Activated naive CD4-positive, alpha-beta T cell treated with anti-CD3 and anti-CD28 coated beads, Interleukin-2, amount 50 U/mL, for 24 hours (primary cell): ENCODE results near the gene NUCB2.
"Not testable (repeated sequence)": the region's sequence is repeated elsewhere in the genome, so short reads cannot be mapped to it uniquely, and the experiment has no call there.

Experiments used
- H3K27ac Mint-ChIP-seq: one replicate; pipeline ENCODE4 v1.8.0; 2021; ENCODE audit warnings: mild to moderate bottlenecking, mixed read lengths
- H3K27me3 Mint-ChIP-seq: one replicate; pipeline ENCODE4 v1.8.0; 2021; ENCODE audit warnings: mixed read lengths
- H3K36me3 Mint-ChIP-seq: one replicate; pipeline ENCODE4 v1.8.0; 2021; ENCODE audit warnings: mixed read lengths
- H3K4me1 Mint-ChIP-seq: one replicate; pipeline ENCODE4 v1.8.0; 2021; ENCODE audit warnings: mixed read lengths
- H3K4me3 Mint-ChIP-seq: one replicate; pipeline ENCODE4 v1.8.0; 2021; ENCODE audit warnings: mild to moderate bottlenecking, mixed read lengths
- H3K9me3 Mint-ChIP-seq: one replicate; pipeline ENCODE4 v1.8.0; 2021; ENCODE audit warnings: mixed read lengths

Gene NUCB2

DNA sequence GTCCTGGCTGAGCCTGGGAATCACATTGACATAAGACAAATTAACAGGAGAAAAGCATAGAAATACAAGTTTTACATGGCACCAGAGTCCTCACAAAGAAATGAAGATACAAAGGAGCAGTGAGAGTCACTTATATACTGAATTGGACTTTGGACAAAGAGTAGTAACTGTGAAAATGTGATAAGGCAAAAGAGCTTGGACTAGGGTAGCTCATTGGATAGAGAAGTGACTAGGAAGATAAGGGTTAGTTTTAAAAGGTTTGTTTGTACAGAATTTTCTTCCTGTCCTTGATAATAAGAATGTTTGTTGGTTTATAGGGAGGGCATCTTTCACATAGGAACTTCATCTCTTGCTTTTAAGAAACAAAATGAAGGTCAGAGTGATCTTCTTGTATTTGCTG is 17.9 kb upstream of the NUCB2 start:
- Mint-ChIP-seq H3K4me1 (peaks cover 22% of the 10 kb centered on the region), H3K27ac (no peak overlapping the region), H3K36me3 (no peaks in the 10 kb centered on the region), H3K4me3 (no peak overlapping the region), H3K9me3 (no peaks in the 10 kb centered on the region), H3K27me3 (no peaks in the 10 kb centered on the region)

DNA sequence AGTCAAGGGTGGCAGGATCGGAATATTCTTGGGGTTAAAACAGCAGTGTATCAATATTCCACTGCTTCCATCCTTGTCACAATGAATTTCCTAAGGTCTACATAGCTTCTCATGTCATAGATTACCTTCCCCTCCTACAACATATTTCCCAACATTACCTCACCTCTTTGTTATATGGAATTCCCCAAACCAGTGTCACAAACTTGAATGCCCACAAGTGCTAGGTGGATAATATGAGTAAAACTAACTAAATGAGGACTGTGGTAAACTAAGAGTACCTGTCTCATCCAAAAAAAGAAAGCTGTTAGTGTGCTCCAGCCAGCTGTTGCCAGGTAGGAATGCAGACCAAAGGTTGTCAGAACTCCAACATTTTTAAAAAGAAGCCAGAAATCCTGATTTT is 17.0 kb upstream of the NUCB2 start:
- no peak overlapping the region for H3K4me3 Mint-ChIP-seq
- H3K9me3 Mint-ChIP-seq = no peaks in the 10 kb centered on the region
- no peak overlapping the region for H3K27ac Mint-ChIP-seq
- peaks cover 22% of the 10 kb centered on the region for H3K4me1 Mint-ChIP-seq
- no peaks in the 10 kb centered on the region for H3K36me3 Mint-ChIP-seq
- H3K27me3 Mint-ChIP-seq = no peaks in the 10 kb centered on the region

DNA sequence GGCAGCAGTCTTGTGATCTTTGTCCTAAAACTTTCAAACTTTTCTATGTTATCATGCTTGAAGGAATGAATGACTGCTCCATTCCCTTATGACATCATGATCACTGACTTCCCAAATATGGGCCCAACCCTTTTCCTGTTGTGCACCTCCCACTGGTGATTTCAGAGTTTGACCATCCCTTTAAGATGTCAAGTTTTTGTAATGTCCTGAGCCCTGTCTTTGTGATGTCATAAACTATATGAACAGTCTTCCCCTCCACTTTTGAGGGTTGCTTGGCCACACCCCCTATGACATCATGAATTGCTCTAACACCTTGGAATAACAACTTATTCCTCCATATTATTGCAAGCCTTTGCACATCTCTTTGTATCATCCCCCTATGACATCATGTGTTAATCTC is 16.5 kb upstream of the NUCB2 start:
- no peak overlapping the region for H3K4me3 Mint-ChIP-seq
- H3K36me3 Mint-ChIP-seq = no peaks in the 10 kb centered on the region
- no peaks in the 10 kb centered on the region for H3K27me3 Mint-ChIP-seq
- no peaks in the 10 kb centered on the region for H3K9me3 Mint-ChIP-seq
- H3K27ac Mint-ChIP-seq = no peak overlapping the region
- H3K4me1 Mint-ChIP-seq = peaks cover 22% of the 10 kb centered on the region

DNA sequence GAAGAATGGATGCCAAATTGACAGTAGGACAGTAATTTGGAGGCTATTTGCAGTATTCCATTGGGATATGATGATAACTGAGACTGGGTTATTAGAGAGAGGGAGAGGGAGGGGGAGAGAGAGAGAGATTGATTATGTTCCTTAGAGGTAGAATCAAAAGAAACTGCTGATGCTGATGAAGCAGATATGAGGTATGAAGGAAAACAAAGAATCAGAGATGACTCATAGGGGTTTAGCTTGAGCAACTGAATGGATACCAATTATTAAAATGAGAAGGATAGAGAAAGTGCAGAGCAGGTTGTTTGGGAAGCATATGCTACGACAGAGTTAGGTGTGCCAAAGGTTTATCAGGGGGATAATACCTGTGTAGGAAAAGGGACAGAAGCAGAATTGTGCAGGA is 12.8 kb upstream of the NUCB2 start:
- peaks cover 20% of the 10 kb centered on the region for H3K4me1 Mint-ChIP-seq
- no peaks in the 10 kb centered on the region for H3K9me3 Mint-ChIP-seq
- H3K27ac Mint-ChIP-seq = peak overlapping the region; percentile 18

DNA sequence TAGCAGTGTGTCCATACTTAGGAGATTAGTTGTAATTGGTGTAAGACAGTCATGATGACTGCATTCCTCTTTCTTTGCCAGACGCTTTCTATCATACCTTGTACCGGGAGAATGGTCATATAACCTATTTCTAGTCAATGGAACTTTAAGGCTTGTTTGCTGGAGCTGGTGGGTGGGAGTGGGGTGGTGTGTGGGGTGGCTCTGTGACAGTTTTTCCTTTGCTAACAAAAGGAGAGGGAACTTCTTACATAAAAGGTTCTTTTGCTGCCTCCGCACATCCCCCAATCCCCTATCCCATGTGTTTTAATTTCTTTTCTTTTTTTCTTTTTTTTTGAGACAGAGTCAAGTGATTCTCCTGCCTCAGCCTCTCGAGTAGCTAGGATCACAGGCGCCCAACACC is 9.8 kb upstream of the NUCB2 start:
- no peak overlapping the region for H3K4me3 Mint-ChIP-seq
- no peaks in the 10 kb centered on the region for H3K9me3 Mint-ChIP-seq
- H3K27ac Mint-ChIP-seq = no peak overlapping the region
- H3K27me3 Mint-ChIP-seq = no peaks in the 10 kb centered on the region
- H3K4me1 Mint-ChIP-seq = peaks cover 15% of the 10 kb centered on the region
- no peaks in the 10 kb centered on the region for H3K36me3 Mint-ChIP-seq

More for the DNA sequence above, 12.8 kb upstream of the NUCB2 start:
- Mint-ChIP-seq H3K27me3 (no peaks in the 10 kb centered on the region), H3K36me3 (no peaks in the 10 kb centered on the region), H3K4me3 (no peak overlapping the region)

DNA sequence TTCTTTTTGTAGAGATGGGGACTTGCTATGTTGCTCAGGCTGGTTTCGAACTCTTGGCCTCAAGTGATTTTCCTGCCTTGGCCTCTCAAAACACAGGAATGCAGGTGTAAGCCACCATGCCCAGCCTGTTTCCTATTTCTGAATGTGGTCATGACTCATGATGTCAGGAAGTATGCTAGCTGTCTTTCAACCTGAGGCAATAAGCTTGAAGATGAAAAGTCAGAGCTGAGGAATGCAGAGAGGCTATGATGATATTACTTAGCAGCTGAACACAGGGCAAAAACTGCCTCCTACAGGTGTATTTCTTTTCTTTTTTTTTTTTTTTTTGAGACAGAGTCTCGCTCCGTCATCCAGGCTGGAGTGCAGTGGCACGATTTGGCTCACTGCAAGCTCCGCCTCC is 9.0 kb upstream of the NUCB2 start:
- Mint-ChIP-seq H3K27ac (no peak overlapping the region), H3K27me3 (no peaks in the 10 kb centered on the region), H3K4me3 (no peak overlapping the region)

DNA sequence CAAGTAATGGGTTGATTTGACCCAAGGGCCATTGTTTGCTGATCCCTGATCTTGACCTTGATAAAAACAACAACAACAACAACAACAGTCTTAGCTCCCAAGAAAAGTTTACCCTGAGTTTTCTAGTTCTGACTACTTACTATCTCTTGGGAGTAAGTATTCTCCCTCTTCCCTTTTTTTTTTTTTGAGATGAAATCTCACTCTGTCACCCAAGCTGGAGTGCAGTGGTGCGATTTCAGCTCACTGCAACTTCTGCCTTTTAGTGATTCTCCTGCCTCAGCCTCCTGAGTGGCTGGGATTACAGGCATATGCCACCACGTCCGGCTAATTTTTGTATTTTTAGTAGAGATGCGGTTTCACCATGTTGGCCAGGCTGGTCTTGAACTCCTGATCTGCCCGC is 8.0 kb upstream of the NUCB2 start:
- not testable (repeated sequence) for H3K9me3 Mint-ChIP-seq, H3K27ac Mint-ChIP-seq, H3K27me3 Mint-ChIP-seq, H3K4me3 Mint-ChIP-seq, H3K36me3 Mint-ChIP-seq
- peaks cover 15% of the 10 kb centered on the region for H3K4me1 Mint-ChIP-seq

More for the DNA sequence above, 9.0 kb upstream of the NUCB2 start:
- H3K9me3 Mint-ChIP-seq = no peaks in the 10 kb centered on the region
- peaks cover 15% of the 10 kb centered on the region for H3K4me1 Mint-ChIP-seq
- no peaks in the 10 kb centered on the region for H3K36me3 Mint-ChIP-seq

DNA sequence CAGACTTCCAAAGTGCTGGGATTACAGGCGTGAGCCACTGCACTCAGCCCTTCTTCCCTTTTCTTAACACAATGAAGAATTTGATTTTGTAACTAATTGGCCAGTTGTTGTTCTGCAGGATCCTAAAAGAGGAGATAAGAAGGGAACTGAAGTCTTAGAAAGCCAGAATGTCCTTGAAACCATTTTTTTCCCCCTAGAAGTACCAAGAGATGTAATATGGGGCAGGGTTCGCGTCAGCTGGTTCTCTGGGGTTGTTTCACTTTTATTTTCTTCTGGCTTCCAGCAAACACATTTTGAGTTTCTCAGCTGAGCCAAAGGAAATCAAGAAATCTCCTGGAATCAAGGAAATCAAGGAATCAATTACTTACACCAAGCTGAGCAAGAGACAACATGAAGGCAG is 7.6 kb upstream of the NUCB2 start:
- H3K27me3 Mint-ChIP-seq = no peaks in the 10 kb centered on the region
- no peaks in the 10 kb centered on the region for H3K9me3 Mint-ChIP-seq
- H3K4me3 Mint-ChIP-seq = no peak overlapping the region
- H3K27ac Mint-ChIP-seq = no peak overlapping the region
- no peaks in the 10 kb centered on the region for H3K36me3 Mint-ChIP-seq
- peaks cover 15% of the 10 kb centered on the region for H3K4me1 Mint-ChIP-seq

DNA sequence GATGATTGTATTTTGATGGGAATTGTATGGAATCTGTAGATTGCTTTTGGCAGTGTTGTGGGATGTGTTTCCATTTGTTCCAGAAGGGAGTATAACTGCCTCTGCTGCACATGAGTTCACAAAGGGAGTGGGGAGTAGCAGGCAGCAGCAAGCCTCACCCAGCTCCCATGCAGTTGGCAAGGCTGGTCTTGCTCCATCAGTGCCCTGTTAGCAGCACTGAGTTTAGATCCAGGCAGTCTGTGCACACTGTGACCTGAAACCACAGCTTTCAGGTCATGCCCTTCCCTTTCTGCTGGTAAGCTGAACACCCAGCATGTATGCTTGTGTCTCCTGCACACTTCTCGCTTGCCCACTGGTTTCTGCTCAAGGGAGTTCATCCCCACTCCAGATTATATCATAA is 3.7 kb upstream of the NUCB2 start:
- H3K27me3 Mint-ChIP-seq = no peaks in the 10 kb centered on the region
- no peaks in the 10 kb centered on the region for H3K36me3 Mint-ChIP-seq
- no peak overlapping the region for H3K4me3 Mint-ChIP-seq
- no peaks in the 10 kb centered on the region for H3K9me3 Mint-ChIP-seq
- peaks cover 26% of the 10 kb centered on the region for H3K4me1 Mint-ChIP-seq
- peak overlapping the region; percentile 71 for H3K27ac Mint-ChIP-seq

DNA sequence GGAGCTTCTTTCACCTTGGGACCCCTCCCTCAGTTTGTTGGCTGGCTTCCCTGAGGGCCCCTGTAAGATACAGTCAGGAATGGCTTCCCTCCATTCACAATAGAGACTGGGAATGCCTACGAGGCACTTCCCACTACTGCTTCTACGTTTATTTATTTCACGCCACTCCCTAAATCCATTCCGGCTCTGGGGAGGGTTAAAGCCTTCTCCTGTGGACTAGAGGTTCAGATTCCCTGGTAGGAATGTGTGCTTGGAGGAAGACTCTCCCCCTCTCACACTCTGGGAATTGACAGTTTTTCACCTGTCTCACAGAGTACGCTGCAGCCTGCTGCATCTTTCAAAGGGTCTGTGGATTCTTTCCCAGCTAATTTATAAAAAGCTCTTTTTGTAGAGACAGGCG is 3.3 kb upstream of the NUCB2 start:
- no peaks in the 10 kb centered on the region for H3K36me3 Mint-ChIP-seq
- H3K27ac Mint-ChIP-seq = no peak overlapping the region
- no peaks in the 10 kb centered on the region for H3K27me3 Mint-ChIP-seq
- no peak overlapping the region for H3K4me3 Mint-ChIP-seq
- H3K4me1 Mint-ChIP-seq = peaks cover 26% of the 10 kb centered on the region
- H3K9me3 Mint-ChIP-seq = no peaks in the 10 kb centered on the region

DNA sequence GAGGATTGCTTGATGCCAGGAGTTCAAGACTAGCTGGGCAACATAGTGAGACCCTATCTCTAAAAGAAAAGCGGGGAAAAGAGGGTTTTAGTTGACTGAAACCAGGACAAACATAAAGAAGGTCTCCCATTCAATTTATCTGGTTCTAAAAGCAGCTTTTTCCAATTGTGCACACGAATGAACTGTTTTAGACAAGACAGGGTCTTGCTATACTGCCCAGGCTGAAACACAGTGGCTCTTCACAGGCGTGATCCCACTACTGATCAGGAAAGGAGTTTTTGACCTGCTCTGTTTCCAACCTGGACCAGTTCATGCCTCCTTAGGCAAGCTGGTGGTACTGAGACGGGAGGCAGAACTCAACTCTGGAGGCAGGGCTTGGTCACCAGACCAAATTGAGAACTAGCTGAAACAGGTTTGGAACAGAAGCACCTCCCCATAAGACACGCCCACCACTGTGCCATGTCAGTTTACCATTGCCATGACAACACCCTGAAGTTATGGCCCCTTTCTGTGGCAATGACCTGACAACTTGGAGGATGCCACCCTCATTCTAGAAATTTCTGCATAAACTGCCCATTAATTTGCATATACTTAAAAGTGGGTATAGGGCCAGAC is 2.8 kb upstream of the NUCB2 start:
- no peaks in the 10 kb centered on the region for H3K36me3 Mint-ChIP-seq
- no peaks in the 10 kb centered on the region for H3K9me3 Mint-ChIP-seq
- no peak overlapping the region for H3K4me3 Mint-ChIP-seq
- no peaks in the 10 kb centered on the region for H3K27me3 Mint-ChIP-seq
- no peak overlapping the region for H3K27ac Mint-ChIP-seq
- H3K4me1 Mint-ChIP-seq = peaks cover 30% of the 10 kb centered on the region

DNA sequence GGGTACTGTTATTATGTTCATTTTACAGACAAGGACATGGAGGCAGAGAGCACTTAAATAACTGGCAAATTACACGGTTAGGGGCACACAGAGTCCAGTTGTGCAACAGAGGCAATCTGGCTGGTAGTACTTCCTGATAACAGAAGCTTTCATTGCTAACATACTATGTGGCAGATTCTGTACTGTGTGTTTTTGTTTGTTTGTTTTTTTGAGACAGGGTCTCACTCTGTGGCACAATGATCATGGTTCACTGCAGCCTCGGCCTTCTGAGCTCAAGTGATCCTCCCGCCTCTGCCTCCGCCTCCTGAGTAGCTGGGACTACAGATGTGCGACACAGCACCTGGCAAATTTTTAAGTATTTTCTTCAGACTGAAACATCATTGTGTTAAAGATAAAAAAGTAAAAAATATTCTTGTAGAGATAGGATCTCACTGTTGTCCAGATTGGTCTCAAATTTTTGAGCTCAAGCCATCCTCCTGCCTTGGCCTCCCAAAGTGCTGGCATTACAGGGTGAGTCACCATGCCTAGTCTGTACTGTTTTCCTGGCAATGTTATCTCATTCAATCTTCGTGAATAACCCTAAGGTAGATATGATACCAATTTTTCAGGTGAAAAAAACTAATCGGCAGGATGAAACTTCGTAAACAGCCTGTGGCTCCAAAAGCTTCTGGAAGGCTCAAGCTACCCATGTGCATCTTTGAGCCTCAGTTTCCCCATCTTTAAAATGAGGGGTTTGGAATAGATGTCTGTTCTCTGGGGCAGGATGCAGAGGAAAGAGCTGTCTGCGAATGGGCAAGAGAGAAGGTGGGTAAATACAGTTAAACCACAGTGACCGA is 921 bp upstream of the NUCB2 start:
- Mint-ChIP-seq H3K27me3 (no peaks in the 10 kb centered on the region), H3K36me3 (no peaks in the 10 kb centered on the region), H3K27ac (peak overlapping the region; percentile 90), H3K9me3 (no peaks in the 10 kb centered on the region), H3K4me3 (peak overlapping the region; percentile 91), H3K4me1 (peaks cover 44% of the 10 kb centered on the region)

DNA sequence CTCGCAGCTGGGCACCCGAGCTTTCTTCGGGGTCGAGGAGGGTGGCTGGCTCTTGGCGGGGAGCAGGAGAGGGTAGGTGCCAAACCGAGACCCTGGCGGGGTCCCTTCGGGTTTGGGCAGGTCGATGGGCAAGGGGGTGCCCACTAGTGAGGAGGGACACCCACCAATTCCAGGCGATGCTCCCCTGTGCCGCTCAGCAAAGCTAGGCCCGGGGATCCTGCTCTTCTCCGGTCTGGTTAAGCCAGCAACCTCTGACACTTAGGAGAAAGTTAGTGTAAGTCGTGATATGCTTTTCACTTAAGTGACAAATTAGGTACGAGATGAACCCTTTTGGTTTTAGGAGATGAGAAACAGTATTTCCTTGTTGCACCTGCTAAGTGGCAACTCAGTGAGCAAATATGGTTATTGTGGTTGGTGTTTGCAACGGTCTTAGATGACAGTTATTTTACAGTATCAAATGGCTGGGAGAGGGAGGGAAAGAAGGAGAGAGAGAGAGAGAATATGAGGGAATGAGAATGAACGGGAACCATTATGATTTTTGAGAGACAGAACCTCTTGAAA is 565 bp downstream of the NUCB2 start:
- peak overlapping the region; percentile 90 for H3K27ac Mint-ChIP-seq
- H3K9me3 Mint-ChIP-seq = no peaks in the 10 kb centered on the region
- peaks cover 51% of the 10 kb centered on the region for H3K4me1 Mint-ChIP-seq
- H3K27me3 Mint-ChIP-seq = no peaks in the 10 kb centered on the region
- H3K4me3 Mint-ChIP-seq = peak overlapping the region; percentile 91
- H3K36me3 Mint-ChIP-seq = no peaks in the 10 kb centered on the region

DNA sequence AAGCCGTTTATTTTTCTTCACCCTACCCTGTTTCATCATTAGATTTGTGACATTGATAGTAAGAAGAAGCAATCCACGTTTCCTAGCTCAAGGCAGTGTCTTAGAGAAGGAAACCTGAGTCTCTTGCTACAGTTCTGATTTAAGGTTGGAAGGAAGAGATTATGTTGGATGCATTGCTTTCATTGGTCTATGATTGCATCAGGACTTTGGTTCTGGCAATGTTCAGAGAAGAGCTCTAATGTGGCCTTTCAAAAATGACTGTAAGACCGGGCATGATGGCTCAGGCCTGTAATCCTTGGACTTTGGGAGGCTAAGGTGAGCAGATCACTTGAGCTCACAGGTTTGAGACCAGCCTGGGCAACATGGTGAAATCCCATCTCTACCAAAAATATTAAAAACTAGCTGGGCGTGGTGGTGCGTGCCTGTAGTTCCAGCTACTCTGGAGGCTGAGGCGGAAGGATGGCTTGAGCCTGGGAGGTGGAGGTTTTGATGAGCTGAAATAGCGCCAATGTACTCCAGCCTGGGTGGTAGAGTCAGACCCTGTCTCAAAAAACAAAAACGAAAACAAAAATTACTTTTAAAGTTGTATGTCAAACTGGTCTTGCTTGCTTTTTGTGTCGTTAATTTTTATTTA is 4.1 kb downstream of the NUCB2 start:
- Mint-ChIP-seq H3K9me3 (no peaks in the 10 kb centered on the region), H3K36me3 (peaks cover 2% of the 10 kb centered on the region), H3K4me1 (peaks cover 69% of the 10 kb centered on the region), H3K27ac (peak overlapping the region; percentile 32), H3K27me3 (no peaks in the 10 kb centered on the region), H3K4me3 (peak overlapping the region; percentile 57)

DNA sequence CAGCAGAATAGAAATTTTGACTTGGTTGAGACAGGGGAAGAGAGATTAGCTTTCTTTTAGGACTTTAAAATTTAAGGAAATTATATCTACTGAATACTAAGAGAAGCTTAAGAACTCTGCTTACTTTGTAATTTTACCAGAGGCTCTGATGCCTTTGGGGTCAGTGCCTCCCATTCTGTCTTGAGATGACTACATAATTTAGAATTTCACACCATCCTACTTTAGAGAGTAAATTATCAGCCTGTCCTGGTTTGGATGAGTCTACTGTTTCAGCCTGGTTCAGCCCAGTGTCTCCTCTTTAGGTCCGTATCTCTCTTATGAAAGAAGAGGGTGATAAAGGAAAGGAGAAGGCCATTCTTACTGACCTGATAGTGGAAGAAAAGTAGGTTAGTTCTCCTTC is 9.8 kb downstream of the NUCB2 start:
- Mint-ChIP-seq H3K27me3 (no peaks in the 10 kb centered on the region), H3K4me1 (peaks cover 66% of the 10 kb centered on the region)

DNA sequence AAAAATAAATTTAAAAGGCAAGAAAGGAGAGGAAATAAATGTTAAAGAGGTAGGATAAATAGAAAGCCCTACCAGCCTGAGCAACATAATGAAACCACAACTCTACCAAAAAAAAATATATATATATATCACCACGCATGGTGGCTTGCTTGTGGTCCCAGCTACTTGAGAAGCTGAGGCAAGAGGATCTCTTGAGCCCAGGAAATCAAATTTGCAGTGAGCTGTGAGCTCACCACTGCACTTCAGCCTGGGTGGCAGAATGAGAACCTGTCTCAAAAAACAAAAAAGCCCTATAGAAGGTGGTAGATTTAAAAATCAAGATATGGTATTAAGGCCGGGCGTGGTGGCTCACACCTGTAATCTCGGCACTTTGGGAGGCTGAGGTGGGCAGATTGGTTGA is 10.5 kb downstream of the NUCB2 start:
- H3K4me3 Mint-ChIP-seq = no peak overlapping the region
- H3K27ac Mint-ChIP-seq = peak overlapping the region; percentile 77
- H3K36me3 Mint-ChIP-seq = peaks cover 10% of the 10 kb centered on the region
- peaks cover 67% of the 10 kb centered on the region for H3K4me1 Mint-ChIP-seq
- no peaks in the 10 kb centered on the region for H3K27me3 Mint-ChIP-seq
- no peaks in the 10 kb centered on the region for H3K9me3 Mint-ChIP-seq

More for the DNA sequence above, 9.8 kb downstream of the NUCB2 start:
- Mint-ChIP-seq H3K9me3 (no peaks in the 10 kb centered on the region), H3K4me3 (peak overlapping the region; percentile 52), H3K36me3 (peaks cover 10% of the 10 kb centered on the region), H3K27ac (peak overlapping the region; percentile 77)
